GM21367 (cell line): ENCODE measurements around the gene LGALS9C.
"Not testable (repeated sequence)": the region's sequence is repeated elsewhere in the genome, so short reads cannot be mapped to it uniquely, and the experiment has no call there.

Source experiments
- ATAC-seq: cut with Tn5 transposase; IDR thresholded peaks from one replicate; pipeline ENCODE4 v1.9.1; 2021; ENCODE audit not compliant: unreplicated experiment

Gene LGALS9C

DNA sequence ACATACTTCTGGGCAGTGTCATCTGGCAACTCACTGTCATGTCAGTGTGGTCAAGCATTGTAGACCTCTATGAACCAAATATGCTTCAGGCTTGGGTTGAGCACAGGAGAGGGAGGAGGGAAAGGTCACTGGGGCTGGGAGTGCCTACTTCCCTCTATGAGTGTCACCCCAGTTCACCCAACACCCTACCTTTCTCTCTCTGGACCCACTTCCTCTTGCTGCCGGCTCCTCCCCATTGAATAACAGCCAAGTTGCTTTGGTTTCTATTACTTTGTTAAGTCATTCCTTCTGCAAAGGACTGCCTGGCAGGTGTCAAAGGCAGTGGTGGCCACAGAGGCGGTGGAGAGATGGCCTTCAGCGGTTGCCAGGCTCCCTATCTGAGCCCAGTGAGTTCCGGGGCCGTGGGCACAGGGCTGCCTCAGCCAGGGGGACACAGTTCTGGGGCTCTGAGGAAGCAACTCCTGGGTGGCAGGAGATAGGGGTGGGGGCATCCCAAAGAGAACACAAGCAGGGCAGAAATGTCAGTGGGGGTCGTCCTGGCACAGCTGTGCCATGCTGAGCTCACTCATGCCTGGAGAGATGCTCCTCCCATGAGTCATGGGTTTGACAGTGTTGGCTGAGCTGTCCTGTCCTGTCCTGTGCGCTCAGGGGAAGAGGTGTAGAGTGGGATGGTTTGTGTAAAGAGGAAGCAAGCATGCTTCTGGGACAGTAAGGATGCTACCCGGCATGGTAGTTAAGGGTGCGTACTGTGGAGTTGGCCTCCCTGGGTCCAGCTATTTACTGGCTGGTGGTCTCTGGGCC lies at the start of gene LGALS9C:
LGALS9C (plus strand) TSS at position 282 of the 801 bp plus-strand sequence; CDS start at position 348, 66 bp downstream.
- peak; percentile 75 for ATAC-seq

DNA sequence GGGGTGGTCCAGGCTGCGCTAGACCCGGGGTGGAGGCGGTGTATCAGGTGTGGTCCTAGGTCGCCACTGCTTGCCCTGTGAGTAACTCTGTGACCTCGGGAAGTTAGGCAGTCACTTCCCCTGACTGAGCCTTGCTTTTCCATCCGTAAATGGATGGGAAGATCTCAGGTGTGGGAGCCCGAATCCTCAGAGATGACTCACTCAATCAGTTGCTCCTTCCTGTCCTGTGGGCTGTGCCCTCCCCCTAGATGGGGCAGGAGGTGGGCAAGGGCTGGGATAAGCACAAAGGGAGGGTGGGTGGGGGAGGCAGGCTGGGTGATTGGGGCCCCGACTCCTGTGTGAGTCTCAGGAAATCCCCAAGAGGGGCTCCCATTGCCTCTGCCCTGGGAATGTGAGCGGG lies 44.4 kb upstream of the LGALS9C start:
- not testable (repeated sequence) for ATAC-seq

DNA sequence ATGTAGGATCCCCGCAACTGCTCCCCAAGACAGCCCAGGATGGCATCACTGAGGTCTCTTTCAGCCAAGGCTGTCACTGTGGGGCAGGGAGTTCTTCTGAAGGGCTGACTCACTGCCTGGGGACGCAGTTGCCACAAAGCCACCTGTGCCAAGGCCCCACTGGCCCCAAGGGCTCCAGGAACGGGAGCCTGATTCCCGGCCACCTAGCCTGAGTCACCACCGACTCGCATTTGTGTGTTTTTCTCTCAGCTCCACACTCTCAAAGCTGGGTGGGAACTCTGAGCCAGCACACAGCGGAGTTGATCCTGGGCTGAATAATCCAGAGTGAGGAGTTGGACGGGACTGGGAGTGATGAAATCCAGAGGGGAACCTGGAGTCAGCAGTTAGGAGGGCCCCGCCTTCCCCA lies 37.1 kb upstream of the LGALS9C start:
- not testable (repeated sequence) for ATAC-seq

DNA sequence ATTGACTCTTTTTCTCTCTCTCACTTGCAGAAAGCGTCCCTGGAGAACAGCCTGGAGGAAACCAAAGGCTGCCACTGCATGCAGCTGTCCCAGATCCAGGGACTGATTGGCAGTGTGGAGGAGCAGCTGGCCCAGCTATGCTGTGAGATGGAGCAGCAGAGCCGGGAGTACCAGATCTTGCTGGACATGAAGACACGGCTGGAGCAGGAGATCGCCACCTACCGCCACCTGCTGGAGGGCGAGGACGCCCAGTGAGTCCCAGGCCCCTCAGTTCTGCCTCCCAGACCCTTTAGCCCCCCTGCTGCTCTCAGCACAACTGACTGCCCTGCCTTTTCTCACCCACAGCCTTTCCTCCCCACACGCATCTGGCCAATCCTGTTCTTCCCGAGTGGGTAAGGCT lies 34.5 kb upstream of the LGALS9C start:
- ATAC-seq, result not testable (repeated sequence)

DNA sequence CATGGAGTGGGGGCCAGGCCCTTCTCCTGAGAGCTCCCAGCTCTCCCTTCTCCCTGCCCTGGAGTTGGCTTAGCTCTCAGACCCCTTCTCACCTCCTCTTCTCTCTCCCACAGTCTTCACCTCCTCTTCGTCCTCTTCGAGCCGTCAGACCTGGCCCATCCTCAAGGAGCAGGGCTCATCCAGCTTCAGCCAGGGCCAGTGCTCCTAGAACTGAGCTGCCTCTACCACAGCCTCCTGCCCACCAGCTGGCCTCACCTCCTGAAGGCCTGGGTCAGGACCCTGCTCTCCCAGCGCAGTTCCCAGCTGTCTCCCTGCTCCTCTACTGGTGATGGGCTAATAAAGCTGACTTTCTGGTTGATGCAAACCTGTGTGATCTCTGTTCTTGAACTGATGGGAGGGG lies 34.1 kb upstream of the LGALS9C start:
- not testable (repeated sequence) for ATAC-seq

DNA sequence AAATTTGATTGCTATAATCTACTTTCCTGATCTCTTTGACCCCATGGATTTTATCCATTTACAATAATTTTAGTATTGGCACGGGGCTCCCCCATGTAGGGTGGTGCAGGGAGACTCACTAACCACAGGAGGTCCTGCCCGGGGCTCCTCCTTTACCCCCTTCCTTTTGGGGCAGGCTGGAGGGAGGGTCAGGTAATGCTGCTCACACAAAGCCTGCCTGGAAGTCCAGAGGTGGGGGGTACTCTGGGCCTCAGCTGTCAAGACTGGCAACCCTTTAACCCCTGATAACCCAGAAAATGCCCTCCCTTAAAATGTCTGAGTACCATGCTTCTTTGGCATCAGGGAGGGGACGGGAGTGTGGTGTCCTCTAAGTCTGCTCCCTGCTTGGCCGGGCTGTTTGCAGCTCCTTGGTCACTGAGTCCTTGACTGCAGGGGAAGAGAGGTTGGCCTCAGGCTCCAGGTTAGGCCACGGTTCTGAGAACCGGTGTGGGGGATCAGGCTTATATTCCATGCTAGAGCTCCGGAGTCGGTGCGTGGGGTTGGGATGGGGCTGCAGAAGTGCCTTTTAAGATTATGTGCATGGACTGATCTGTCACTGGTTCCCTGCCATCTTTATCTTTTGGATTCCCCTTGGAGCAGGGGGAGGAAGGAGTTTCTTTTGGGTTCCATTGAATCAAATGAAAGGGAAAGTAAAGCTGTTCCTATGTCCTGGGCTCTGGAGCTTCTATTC lies 28.9 kb upstream of the LGALS9C start:
- not testable (repeated sequence) for ATAC-seq

DNA sequence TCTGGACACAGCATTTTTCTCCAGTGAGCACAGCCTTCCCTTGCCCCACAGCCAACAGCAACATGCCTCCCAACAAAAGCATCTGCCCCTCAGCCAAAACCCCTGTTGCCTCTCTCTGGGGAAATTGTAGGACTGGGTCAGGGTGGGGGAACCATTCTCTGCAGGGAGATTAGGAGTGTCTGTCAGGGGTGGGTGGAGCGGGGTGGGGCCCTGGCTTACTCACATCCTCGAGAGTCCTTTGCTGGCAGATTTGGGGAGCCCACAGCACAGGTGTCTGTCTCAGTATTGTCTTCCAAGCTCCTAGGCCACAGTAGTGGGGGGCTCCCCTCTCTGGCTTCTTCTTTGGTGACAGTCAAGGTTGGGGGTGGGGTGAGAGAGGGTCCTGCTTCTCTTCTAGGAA lies 28.3 kb upstream of the LGALS9C start:
- ATAC-seq, result not testable (repeated sequence)

DNA sequence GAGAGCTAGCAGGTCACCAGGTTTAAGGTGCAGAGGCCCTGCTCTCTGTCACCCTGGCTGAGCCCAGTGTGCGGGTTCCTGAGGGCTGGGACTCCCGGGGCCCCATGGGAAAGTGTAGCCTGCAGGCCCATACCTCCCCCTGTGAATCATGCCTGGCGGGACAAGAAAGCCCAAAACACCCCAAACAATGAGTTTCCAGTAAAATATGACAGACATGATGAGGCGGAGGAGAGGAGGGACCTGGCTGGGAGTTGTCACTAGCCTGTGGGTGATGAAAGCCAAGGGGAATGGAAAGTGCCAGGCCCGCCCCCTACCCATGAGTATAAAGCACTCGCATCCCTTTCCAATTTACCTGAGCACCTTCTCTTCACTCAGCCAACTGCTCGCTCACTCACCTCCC lies 26.8 kb upstream of the LGALS9C start:
- not testable (repeated sequence) for ATAC-seq

DNA sequence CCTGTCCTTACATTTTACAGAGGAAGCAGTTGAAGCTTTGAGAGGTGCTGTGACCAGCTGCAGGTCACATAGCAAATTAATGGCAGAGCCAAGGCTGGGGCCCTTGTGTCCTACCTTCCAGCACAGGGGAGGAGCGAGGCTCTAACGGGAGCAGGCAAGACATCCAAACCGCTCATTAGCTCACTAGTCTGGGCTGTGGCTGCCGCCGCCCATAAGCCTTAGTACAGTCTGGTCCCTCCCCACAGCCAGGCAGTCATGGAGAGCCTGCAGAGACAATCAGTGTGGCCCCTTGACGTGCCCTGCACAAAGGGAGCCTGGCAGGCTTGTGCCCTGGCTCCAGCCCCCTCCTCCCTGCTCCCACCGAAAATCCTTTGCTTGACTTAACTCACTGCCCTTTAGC lies 25.6 kb upstream of the LGALS9C start:
- not testable (repeated sequence) for ATAC-seq

DNA sequence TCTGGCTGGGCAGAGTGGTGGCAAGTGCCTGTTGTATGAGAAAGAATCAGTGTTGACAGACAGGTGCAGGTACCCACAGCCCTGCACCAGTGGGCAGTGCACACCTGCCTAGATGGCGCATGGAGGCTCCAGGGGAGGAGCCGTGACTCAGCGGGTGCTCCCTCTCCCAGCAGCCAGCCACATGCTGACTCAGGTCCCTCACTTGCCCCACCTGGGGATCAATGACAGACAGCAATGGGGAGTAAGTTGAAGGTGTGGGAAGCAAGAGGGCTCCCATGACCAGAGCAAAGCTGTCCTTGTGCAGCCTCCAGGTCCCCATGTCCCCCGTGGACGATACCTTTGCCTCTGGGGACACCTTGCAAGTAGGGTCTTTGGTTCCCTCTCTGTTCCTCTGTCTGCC lies 24.6 kb upstream of the LGALS9C start:
- not testable (repeated sequence) for ATAC-seq

DNA sequence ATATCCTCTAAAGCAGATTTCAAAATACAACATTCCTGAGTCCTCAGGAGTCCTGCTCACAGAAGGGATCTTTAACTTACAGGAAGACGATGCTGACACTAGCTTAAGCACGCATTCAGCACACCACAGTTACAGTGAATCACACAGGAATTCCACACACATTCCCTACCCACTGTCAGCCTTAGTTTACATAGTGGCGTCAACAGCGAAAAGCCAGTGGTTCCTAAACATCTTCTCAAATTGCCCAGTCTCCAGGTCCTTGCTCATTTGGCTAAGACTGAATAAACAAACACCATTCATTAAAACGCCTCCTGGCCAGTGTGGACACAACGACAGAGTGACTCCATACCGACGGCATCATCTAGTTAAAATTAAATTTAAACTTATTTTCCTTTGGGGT lies 17.6 kb upstream of the LGALS9C start:
- not testable (repeated sequence) for ATAC-seq

DNA sequence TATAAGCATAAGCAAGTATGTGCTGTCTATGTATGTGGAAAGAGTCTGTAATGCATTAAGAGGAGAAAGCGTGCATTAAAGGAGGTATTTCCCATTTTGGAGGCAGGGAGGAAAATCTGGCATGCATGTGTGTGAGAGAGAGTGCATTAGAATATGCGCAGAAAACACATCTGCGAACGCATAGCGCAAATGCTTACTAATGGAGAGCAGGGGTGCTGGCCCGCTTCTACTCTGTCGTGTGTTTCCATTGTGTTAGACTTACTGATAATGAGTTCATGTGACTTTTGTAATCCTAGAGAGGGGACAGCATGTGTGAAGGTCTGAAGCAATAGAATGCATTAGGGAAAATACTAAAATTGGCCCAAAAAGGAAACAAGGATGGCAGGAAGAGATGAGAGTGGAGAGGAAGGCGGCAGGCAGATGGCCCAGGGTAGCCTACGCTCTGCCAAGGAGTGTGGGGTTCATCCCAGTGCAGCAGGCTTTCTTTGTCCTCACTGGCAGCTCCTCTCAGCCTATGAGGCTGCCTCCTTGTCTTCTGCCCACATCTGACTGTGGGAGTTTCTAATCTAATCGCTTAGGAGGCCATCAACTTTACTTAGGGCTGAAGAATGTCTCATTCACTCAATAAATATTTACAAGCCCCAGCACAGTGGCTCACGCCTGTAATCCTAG lies 12.6 kb upstream of the LGALS9C start:
- not testable (repeated sequence) for ATAC-seq

DNA sequence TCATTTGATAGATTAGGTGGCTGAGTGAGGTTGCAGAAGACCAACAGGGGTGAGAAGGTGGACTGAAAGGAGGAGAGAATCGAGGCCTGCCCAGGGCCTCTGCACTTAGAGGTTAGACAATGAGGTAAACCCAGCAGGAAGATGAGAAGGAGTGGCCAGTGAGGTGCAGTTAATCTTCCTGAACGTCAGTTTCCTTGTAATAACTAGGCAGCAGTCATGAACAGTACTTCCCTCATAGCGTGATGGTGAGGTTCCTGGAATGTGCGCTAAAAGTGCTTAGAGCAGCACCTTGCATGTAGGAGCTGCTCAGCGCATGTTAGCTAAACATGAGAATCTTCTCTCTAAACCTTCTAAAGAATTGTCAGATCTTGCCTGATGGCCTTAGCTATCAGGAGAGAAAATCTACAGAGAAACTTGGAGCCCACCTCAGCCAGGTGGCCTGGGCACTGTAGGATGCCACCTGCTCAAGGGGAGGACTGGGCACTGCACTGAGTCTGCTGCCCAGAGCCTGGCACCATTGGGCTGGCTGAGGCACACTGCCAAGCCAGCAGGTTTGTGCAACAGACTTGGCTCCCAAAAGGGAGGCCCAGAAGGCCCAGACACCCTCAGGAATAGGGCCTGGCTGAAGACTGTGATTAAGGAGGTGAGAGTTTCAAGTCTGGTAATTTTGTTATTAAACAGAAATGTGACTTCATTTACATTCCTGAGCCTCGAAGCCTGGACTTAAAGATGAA lies 10.2 kb upstream of the LGALS9C start:
- not testable (repeated sequence) for ATAC-seq

DNA sequence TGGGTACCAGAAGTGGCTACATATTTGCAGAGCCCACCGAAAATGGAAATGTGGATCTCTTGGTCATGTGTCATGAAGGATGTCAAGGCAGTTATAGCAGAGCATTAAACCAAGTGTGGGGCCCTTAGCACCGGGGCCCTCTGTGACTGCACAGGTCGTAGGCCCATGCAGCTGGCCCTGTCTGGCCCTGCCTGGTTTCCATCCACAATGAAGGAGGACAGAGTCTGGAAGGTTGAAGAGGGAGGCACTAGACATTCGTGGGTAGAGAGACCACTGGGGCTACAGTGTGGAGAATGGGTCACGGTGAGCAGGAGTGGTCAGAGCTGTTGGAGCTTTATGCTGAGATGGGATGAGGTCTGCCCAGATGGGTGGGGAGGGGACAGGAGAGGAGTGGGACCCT lies 9.6 kb upstream of the LGALS9C start:
- ATAC-seq, result not testable (repeated sequence)

DNA sequence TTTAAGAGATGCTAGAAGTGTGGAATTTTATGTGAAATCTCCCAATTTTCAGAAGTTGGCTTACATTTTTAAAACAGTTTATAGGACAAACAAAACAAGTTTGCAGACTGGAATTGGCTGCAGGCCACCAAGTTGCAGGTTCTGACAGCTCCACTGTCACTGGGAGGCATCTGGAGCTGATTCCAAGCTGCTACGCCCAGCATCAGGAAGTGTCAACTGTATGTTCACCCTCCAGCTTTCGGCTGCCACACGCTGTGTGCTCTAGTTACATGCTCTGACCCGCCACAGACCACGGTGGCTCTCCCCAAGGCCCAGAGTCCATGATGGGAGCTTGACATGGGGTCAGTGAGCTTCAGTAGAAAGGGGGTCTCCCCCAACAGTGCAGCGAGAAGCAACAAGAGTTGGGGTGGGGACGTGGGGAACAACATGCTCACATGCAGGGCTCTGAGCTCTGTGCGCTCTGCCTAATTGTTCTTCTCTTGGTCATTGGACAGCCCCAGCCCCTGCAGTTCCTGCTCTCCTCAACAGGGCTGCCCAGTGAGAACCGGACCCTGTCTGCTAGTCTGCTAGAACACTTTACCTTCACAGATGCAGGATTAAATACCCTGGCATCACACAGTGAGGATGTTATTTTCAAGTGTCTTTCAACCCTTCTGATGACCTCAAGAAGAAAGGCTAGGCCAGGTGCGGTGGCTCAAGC lies 8.0 kb upstream of the LGALS9C start:
- not testable (repeated sequence) for ATAC-seq

DNA sequence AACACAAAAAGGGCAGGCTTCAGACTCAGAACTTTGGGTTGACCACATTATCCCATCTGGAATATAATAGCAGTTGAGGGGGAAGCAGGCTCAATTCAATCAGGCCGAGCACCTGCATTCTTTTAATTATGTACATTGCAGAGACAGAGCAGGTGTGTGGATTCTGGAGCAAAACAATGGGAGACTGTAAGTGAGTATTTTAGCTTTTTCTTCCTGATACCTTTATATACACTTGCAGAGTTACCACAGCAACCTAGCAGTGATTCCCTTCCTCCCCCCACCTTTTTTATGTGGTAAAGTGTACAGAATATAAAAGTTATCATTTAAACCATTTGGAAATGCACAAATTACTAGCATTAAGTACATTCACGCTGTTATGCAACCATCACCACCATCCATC lies 6.8 kb upstream of the LGALS9C start:
- ATAC-seq, result not testable (repeated sequence)

DNA sequence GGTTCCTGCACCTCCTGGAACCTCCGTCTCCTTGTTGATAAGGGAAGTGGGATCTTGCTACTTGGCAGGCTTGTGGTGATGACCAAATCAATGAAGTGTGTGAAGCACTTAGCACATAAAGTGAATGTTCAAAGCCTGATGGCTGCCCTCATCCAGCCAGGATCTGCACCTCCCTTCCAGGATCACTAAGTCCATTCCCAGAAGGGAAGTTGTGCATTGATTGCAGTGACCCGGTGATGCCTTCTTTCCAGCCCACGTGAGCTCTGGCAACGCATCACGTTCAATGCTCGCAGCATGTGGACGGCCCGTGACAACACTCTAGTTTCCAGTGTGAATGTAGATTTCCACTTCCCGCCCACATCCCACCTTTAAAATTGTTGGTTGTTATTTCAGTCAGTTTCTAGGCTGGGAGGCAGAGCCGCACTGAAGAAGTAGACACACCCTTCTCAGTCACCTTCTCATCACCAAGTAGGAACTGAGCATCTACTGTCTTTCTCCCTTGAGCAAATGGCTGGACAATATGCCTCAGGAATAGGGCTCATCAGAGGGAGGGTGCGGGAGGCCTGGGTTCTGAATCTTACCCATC lies 6.2 kb upstream of the LGALS9C start:
- ATAC-seq, result not testable (repeated sequence)

DNA sequence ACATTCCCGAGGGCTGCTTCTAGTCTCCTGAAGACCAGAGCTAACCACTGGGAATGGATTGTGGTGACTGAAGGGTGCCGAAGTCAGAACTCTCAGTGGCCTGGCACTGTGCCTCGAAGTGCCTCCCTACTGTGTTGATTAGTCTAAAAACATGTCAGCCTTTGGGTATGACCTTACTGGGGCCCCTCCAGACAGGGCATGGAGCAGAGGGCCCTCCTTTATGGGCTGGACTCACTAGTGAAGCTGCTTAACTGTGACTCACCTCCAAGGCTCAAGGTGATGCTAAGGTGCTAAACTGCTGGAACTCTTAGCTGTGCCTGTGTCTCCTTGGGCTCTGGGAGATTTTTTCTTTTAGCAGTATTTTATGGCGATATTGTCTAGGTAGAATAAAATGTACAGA lies 2.6 kb upstream of the LGALS9C start:
- ATAC-seq, result not testable (repeated sequence)

DNA sequence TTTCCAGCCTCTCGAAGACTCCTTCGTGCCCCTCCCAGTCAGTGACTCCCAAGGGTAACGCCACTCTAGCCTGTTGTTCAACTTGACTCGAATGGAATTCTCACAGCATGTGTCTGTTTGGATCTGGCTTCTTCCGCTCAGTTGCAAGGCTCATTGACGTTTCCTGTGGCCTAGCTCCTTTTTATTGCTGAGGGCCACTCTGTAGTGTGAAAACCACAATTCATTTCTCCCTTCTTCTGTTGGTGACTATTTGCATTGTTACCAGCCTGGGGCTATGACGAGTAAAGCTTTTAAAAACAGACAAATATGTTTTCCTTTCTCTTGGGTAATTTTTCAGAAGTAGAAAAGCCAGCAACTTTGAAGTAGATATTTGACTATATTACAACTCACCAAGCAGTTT lies 1.8 kb upstream of the LGALS9C start:
- ATAC-seq, result not testable (repeated sequence)

DNA sequence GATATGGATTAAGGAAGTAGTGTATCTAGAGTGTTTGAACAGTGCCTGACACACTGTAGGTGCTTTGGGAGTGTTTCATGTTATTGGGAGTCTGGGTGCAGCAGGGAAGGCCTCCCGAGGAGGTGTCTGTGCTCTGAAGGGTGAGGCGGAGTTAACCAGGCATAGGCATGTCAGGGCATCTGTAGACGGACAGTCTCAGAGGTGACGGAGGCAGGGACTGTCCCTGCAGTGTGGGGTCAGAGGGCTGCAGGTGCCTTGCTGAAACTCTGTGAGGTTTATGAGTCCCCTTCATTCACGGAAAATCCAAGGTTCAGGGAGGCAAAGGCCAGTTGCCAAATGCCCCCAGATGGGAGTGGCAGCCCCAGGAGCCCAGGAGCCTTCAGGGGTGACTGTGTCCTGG lies 778 bp downstream of the LGALS9C start:
- not testable (repeated sequence) for ATAC-seq
